HCT116 (cell line): ENCODE measurements around the gene PRR9. TPM values are rescaled to one million over a fixed set of nuclear protein-coding genes. Genes with fewer than 3 reads are reported as not detected.

Experiments used
- ATAC-seq: fragments of 200-7000 bp; cut with Tn5 transposase; 2 replicates; pipeline ENCODE4 v1.9.1; 2020; ENCODE audit warnings: mild to moderate bottlenecking, moderate library complexity
- BruUV-seq: library from RNA; stranded (reverse); fragments of 400-500 nt; replicated peaks from 2 replicates; lab custom pipeline; 2021; lab: Mats Ljungman, UMichigan
- CTCF ChIA-PET: fragments of 300-600 bp; sonication (Branson Sonifier 250); formaldehyde crosslinking; loops from one replicate; lab custom pipeline; 2021; ENCODE audit warnings: antibody characterized with exemption; lab: Charles Lee
- POLR2A ChIA-PET: fragments of 300-600, 350-600 bp; sonication (Branson Sonifier 250); formaldehyde crosslinking; loops from one replicate; lab custom pipeline; 2021; ENCODE audit warnings: antibody characterized with exemption; lab: Charles Lee
- RAD21 ChIA-PET, 2 experiments: fragments of 300-600 bp; sonication (Branson Sonifier 250); formaldehyde crosslinking; loops; one replicate each; lab custom pipeline; 2023; ENCODE audit warnings: low total read pairs in 2 of 2; ENCODE audit not compliant: uncharacterized antibody in 2 of 2, unreplicated experiment in 2 of 2, low non-redundant PET in 1 of 2; lab: Charles Lee
- DNase-seq: peaks from one replicate; pipeline ENCODE4 v3.0.0-alpha.2; 2010; ENCODE audit warnings: low read depth, low spot score
- H2AFZ ChIP-seq: fragments of 200-600 bp; shearing (Covaris generic), sonication (generic); 2 replicates; pipeline ENCODE4 v1.6.1; 2017; ENCODE audit warnings: low read depth, mixed run types, mixed read lengths, antibody characterized with exemption, low read length; ENCODE audit not compliant: poor library complexity, severe bottlenecking
- H3K27ac ChIP-seq: 2 replicates; pipeline ENCODE4 v1.5.1; 2012; ENCODE audit warnings: low read depth, low read length
- H3K27me3 ChIP-seq: fragments of 200-600 bp; sonication (generic); 2 replicates; pipeline ENCODE4 v1.6.1; 2016; ENCODE audit warnings: mixed run types, low read length, mixed read lengths; ENCODE audit not compliant: insufficient read depth
- H3K36me3 ChIP-seq, 2 experiments: fragments of 200-500 bp in 1 of 2; fragments of 200-600 bp in 1 of 2; sonication (Bioruptor generic) in 1 of 2; sonication (generic) in 1 of 2; 2 replicates each; pipeline versions ENCODE4 v1.5.1 to v1.6.1; 2014 to 2016; ENCODE audit warnings: low read length in 2 of 2, inconsistent platforms in 1 of 2, mixed read lengths in 1 of 2, mixed run types in 1 of 2; ENCODE audit not compliant: insufficient read depth in 2 of 2, control insufficient read depth in 1 of 2
- H3K4me1 ChIP-seq, 2 experiments: fragments of 200-600 bp in 1 of 2; sonication (generic) in 1 of 2; 2 replicates each; pipeline versions ENCODE4 v1.5.1 to v1.6.1; 2012 to 2017; ENCODE audit warnings: low read length in 2 of 2, inconsistent platforms in 1 of 2, mild to moderate bottlenecking in 1 of 2, mixed read lengths in 1 of 2, mixed run types in 1 of 2, moderate library complexity in 1 of 2; ENCODE audit not compliant: insufficient read depth in 2 of 2, control insufficient read depth in 1 of 2
- H3K4me2 ChIP-seq: fragments of 200-600 bp; sonication (generic); 2 replicates; pipeline ENCODE4 v1.6.1; 2017; ENCODE audit warnings: mixed run types, low read length, mixed read lengths
- H3K4me3 ChIP-seq, 2 experiments: fragments of 200-600 bp in 1 of 2; sonication (generic) in 1 of 2; replicated peaks in 1 of 2; 2 replicates each; pipeline ENCODE4 v1.5.1; 2011 to 2016; ENCODE audit warnings: low read length in 2 of 2, control low read depth in 1 of 2, low read depth in 1 of 2, mild to moderate bottlenecking in 1 of 2, mixed read lengths in 1 of 2, mixed run types in 1 of 2
- H3K79me2 ChIP-seq: fragments of 200-600 bp; sonication (generic); 2 replicates; pipeline ENCODE4 v1.6.1; 2017; ENCODE audit warnings: mild to moderate bottlenecking, mixed run types, low read length, moderate library complexity, mixed read lengths; ENCODE audit not compliant: insufficient read depth
- H3K9ac ChIP-seq: fragments of 200-600 bp; sonication (generic); 2 replicates; pipeline ENCODE4 v1.6.1; 2016; ENCODE audit warnings: low read length, mixed read lengths
- H3K9me2 ChIP-seq: fragments of 200-600 bp; sonication (generic), shearing (Covaris generic); 2 replicates; pipeline ENCODE4 v1.6.1; 2017; ENCODE audit warnings: mixed run types, mild to moderate bottlenecking, moderate library complexity; ENCODE audit not compliant: insufficient read depth
- H3K9me3 ChIP-seq, 2 experiments: fragments of 200-500 bp in 1 of 2; fragments of 200-600 bp in 1 of 2; sonication (Bioruptor generic) in 1 of 2; sonication (generic) in 1 of 2; 2 replicates each; pipeline ENCODE4 v1.6.1; 2014 to 2017; ENCODE audit warnings: low read length in 2 of 2, mixed read lengths in 2 of 2, inconsistent platforms in 1 of 2, low read depth in 1 of 2, mild to moderate bottlenecking in 1 of 2, mixed run types in 1 of 2, moderate library complexity in 1 of 2; ENCODE audit not compliant: control insufficient read depth in 1 of 2, insufficient read depth in 1 of 2
- H4K20me1 ChIP-seq: fragments of 200-600 bp; sonication (generic), shearing (Covaris generic); 2 replicates; pipeline ENCODE4 v1.6.1; 2017; ENCODE audit warnings: mixed run types, mild to moderate bottlenecking, moderate library complexity; ENCODE audit not compliant: insufficient read depth
- ATF3 ChIP-seq: IDR thresholded peaks from 2 replicates; pipeline ENCODE4 v1.6.1; 2012
- CBX3 ChIP-seq: IDR thresholded peaks from 2 replicates; pipeline ENCODE4 v1.6.1; 2012; ENCODE audit warnings: low read depth
- CEBPB ChIP-seq: IDR thresholded peaks from 2 replicates; pipeline ENCODE4 v1.6.1; 2012; ENCODE audit warnings: low read depth
- CTCF ChIP-seq, 3 experiments: fragments of 200-600 bp in 1 of 3; sonication (generic) in 1 of 3; IDR thresholded peaks in 2 of 3; conservative IDR thresholded peaks in 1 of 3; 2 replicates each; pipeline ENCODE4 v1.5.1; 2012 to 2017; ENCODE audit warnings: low read depth in 2 of 3, low read length in 2 of 3, antibody characterized with exemption in 1 of 3, borderline replicate concordance in 1 of 3, control low read depth in 1 of 3, mild to moderate bottlenecking in 1 of 3, mixed read lengths in 1 of 3, mixed run types in 1 of 3, moderate library complexity in 1 of 3; ENCODE audit not compliant: insufficient read depth in 1 of 3
- FOSL1 ChIP-seq: IDR thresholded peaks from 2 replicates; pipeline ENCODE4 v1.6.1; 2012; ENCODE audit warnings: low read depth
- JUND ChIP-seq: IDR thresholded peaks from 2 replicates; pipeline ENCODE4 v1.6.1; 2012
- POLR2A ChIP-seq: IDR thresholded peaks from 2 replicates; pipeline ENCODE4 v1.7.0; 2011; ENCODE audit warnings: borderline replicate concordance; ENCODE audit not compliant: insufficient read depth, insufficient read length; ENCODE audit errors: extremely low read depth
- RAD21 ChIP-seq: IDR thresholded peaks from 2 replicates; pipeline ENCODE4 v1.6.1; 2012; ENCODE audit warnings: low read depth, mild to moderate bottlenecking
- SRF ChIP-seq: IDR thresholded peaks from 2 replicates; pipeline ENCODE4 v1.6.1; 2012; ENCODE audit warnings: low read depth
- YY1 ChIP-seq: IDR thresholded peaks from 2 replicates; pipeline ENCODE4 v1.6.1; 2011; ENCODE audit warnings: low read length, low read depth, moderate library complexity, mild to moderate bottlenecking; ENCODE audit not compliant: insufficient replicate concordance; ENCODE audit errors: extremely low read depth
- ZFX ChIP-seq: fragments of 450-650 bp; IDR thresholded peaks from 2 replicates; pipeline ENCODE4 v1.6.1; 2017
- intact Hi-C: fragments of 100-400 bp; cut with micrococcal nuclease; formaldehyde crosslinking; loops from 2 replicates; pipeline ENCODE4 v1.10.0; 2022
- total RNA-seq: library from RNA; stranded (reverse); gene quantifications from one replicate; pipeline ENCODE4 v1.2.1, GENCODE V29; 2021; ENCODE audit not compliant: unreplicated experiment

Gene PRR9
- total RNA-seq, 1 experiment from 2014 or later: not detected

GRCh38 chr1:153232553-153232952, 15.2 kb downstream of the PRR9 start (continued):
- TF ChIP-seq RAD21 (no peak), SRF (no peak), CBX3 (no peak), FOSL1 (no peak), CEBPB (no peak), YY1 (no peak), POLR2A (no peak), JUND (no peak), ZFX (no peak), ATF3 (no peak)

- DNase-seq (no peak), ATAC-seq (no peak)
- Histone ChIP-seq H3K4me3 (no peak overlapping the region), H3K4me2 (no peak overlapping the region), H3K36me3 (no peaks in the 10 kb centered on the region), H3K27me3 (peaks cover 3% of the 10 kb centered on the region; the same call in 1 of the 2 replicates), H2AFZ (no peak overlapping the region), H3K4me1 (no peaks in the 10 kb centered on the region), H3K79me2 (no peaks in the 10 kb centered on the region)
- ChIA-PET CTCF (interaction anchor here (0.6 to 1.2 kb wide), 2 partner anchors 41 to 111 kb away, joined by 3 to 4 read pairs; no protein-coding TSS in a partner anchor), RAD21 (no interaction called here)
- TF ChIP-seq CBX3: no peak
- TF ChIP-seq, all 23 proteins: peak for 0
- BruUV-seq: no TSS peak
- POLR2A ChIA-PET: no interaction called here
- Histone ChIP-seq H3K27ac (no peak overlapping the region), H3K9me3 (no peaks in the 10 kb centered on the region), H3K9me2 (no peaks in the 10 kb centered on the region), H4K20me1 (no peaks in the 10 kb centered on the region), H3K9ac (no peak overlapping the region)
- intact Hi-C loops: no loop called here
Measured at GRCh38 chr1:153233448-153233847, 16.1 kb downstream of the PRR9 start.

GRCh38 chr1:153238527-153238926, 21.1 kb downstream of the PRR9 start:
- Histone ChIP-seq H3K79me2 (no peaks in the 10 kb centered on the region), H3K9me3 (no peaks in the 10 kb centered on the region), H3K9ac (no peak overlapping the region), H3K4me3 (no peak overlapping the region), H3K27ac (no peak overlapping the region), H3K4me1 (no peaks in the 10 kb centered on the region), H3K9me2 (no peaks in the 10 kb centered on the region; the same call in 1 of the 2 replicates), H3K36me3 (no peaks in the 10 kb centered on the region), H2AFZ (no peak overlapping the region), H3K27me3 (peaks cover 10% of the 10 kb centered on the region; the same call in 1 of the 2 replicates), H4K20me1 (no peaks in the 10 kb centered on the region), H3K4me2 (no peak overlapping the region)
- BruUV-seq: no TSS peak
- POLR2A ChIA-PET: no interaction called here
- CTCF ChIA-PET: interaction anchor here (0.6 to 2.2 kb wide), 2 partner anchors 10 to 333 kb away, joined by 3 to 8 read pairs; no protein-coding TSS in a partner anchor
- DNase-seq (peak; percentile 4), ATAC-seq (peak; percentile 86)
- intact Hi-C loops: loop anchor here (5.0 kb wide), 1 partner anchor 39 kb away; no protein-coding TSS in a partner anchor
- RAD21 ChIA-PET: no interaction called here
- TF ChIP-seq RAD21: peak; percentile 35
- no peak for TF ChIP-seq CEBPB
- peak; percentile 29 to 48 (median 41); a peak in 5 of 6 replicates for TF ChIP-seq CTCF (IDR thresholded peaks at IDR 0.05 in 2 of 3, conservative IDR thresholded peaks at IDR 0.05 in 1 of 3; ENCODE audit: borderline replicate concordance in 1 of 3, insufficient read depth in 1 of 3, low read depth in 2 of 3, low read length in 2 of 3)
